Subcutaneous abdominal adipose tissue (tissue), 5 donors: ENCODE results near the gene PHYHD1.

Experiments
- H3K27ac ChIP-seq: one replicate; pipeline ENCODE4 v1.7.0; 2013; ENCODE audit warnings: low read depth, mild to moderate bottlenecking, inconsistent platforms, low read length, moderate library complexity
- H3K27me3 ChIP-seq, 5 donors: one replicate each; pipeline ENCODE4 v1.7.0; 2013; ENCODE audit warnings: low read length in 5 of 5, inconsistent platforms in 1 of 5; ENCODE audit not compliant: control insufficient read depth in 5 of 5, insufficient read depth in 4 of 5
- H3K36me3 ChIP-seq, 5 donors: one replicate each; pipeline ENCODE4 v1.7.0; 2013; ENCODE audit warnings: low read length in 5 of 5; ENCODE audit not compliant: control insufficient read depth in 5 of 5, insufficient read depth in 5 of 5
- H3K4me1 ChIP-seq, 5 donors: one replicate each; pipeline ENCODE4 v1.7.0; 2013; ENCODE audit warnings: low read length in 5 of 5, mild to moderate bottlenecking in 3 of 5, moderate library complexity in 1 of 5; ENCODE audit not compliant: control insufficient read depth in 5 of 5, insufficient read depth in 5 of 5
- H3K4me3 ChIP-seq, 5 donors: one replicate each; pipeline ENCODE4 v1.7.0; 2013; ENCODE audit warnings: low read length in 5 of 5, low read depth in 1 of 5
- H3K9ac ChIP-seq, 5 donors: one replicate each; pipeline ENCODE4 v1.7.0; 2013; ENCODE audit warnings: low read length in 5 of 5, mild to moderate bottlenecking in 4 of 5, moderate library complexity in 3 of 5
- H3K9me3 ChIP-seq, 5 donors: one replicate each; pipeline ENCODE4 v1.7.0; 2013; ENCODE audit warnings: low read length in 5 of 5; ENCODE audit not compliant: control insufficient read depth in 5 of 5
- donor health status: healthy.
- donor health status: healthy.
- donor health status: healthy.
- donor health status: healthy.
- donor health status: healthy.

Gene PHYHD1

GRCh38 chr9:128911529-128912035 lies 9.2 kb upstream of the PHYHD1 start:
- Histone ChIP-seq H3K9ac (peak overlapping the region in 2 of 5 donors; percentile 16 to 30), H3K4me3 (peak overlapping the region in 4 of 5 donors; percentile 8 to 17 (median 12)), H3K36me3 (peaks cover 0 to 57% (median 34%) of the 10 kb centered on the region in 5 donors)

GRCh38 chr9:128912270-128912853 lies 8.4 kb upstream of the PHYHD1 start:
- peak overlapping the region in 2 of 5 donors; percentile 16 to 41 for H3K9ac ChIP-seq
- H3K4me1 ChIP-seq: peaks cover 23 to 82% (median 73%) of the 10 kb centered on the region in 5 donors

More at GRCh38 chr9:128911529-128912035, 9.2 kb upstream of the PHYHD1 start:
- Histone ChIP-seq H3K9me3 (no peaks in the 10 kb centered on the region), H3K4me1 (peaks cover 21 to 77% (median 65%) of the 10 kb centered on the region in 5 donors), H3K27me3 (no peaks in the 10 kb centered on the region), H3K27ac (peak overlapping the region; percentile 83)

DNA sequence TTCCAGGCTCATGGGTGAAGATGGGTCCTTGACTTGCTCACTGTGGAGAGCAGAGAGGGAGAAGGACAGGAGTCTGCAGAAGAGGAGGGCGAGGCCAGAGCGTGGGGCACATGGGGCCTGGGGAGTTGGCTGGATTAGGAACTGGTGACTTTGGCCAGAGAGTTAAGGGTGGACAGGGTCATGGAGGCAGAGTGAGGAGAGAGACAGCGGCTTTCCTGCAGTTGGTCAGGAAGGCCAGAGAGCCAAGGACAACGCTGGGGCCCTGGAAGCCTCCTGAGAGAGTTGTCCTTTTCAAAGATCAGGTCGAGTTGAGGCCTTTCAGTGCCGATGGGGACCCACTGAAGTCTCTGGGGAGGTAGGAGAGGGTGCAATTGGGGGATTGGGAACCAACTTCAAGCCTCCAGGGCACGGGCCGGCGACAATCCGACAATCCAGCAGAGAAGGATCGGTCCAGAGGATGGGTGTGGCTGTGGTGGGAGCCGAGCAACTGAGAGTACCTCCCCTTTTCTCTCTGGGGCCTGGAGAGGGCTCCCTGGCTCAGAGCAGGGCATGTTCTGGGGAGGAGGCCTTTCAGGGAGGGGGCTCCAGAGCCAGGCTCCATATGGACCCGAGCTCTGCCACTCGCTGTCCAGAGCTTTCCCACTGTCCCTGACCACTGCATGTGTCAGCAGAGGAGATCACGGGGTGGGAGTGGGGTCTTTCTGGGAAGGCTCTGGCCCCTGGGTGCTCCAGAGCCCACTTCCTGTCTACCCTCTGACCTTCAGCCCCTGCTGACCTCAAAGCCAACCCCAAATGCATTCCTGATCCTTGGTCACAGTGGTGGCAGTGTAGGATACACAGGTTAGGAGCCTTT lies 7.5 kb upstream of the PHYHD1 start:
- Histone ChIP-seq H3K4me3 (peak overlapping the region in 2 of 5 donors; percentile 2 to 34), H3K36me3 (peaks cover 0 to 46% (median 26%) of the 10 kb centered on the region in 5 donors)

More at GRCh38 chr9:128912270-128912853, 8.4 kb upstream of the PHYHD1 start:
- H3K9me3 ChIP-seq: no peaks in the 10 kb centered on the region
- H3K27me3 ChIP-seq: no peaks in the 10 kb centered on the region
- H3K36me3 ChIP-seq: peaks cover 0 to 50% (median 30%) of the 10 kb centered on the region in 5 donors
- peak overlapping the region in 1 of 5 donors; percentile 8 for H3K4me3 ChIP-seq
- peak overlapping the region; percentile 83 for H3K27ac ChIP-seq

GRCh38 chr9:128913995-128914772 lies 6.6 kb upstream of the PHYHD1 start:
- H3K9ac ChIP-seq: peak overlapping the region in 2 of 5 donors; percentile 37 to 38
- H3K27me3 ChIP-seq: no peaks in the 10 kb centered on the region
- H3K9me3 ChIP-seq: no peaks in the 10 kb centered on the region
- H3K4me1 ChIP-seq: peaks cover 23 to 91% (median 80%) of the 10 kb centered on the region in 5 donors
- peak overlapping the region in 1 of 5 donors; percentile 17 for H3K4me3 ChIP-seq
- H3K27ac ChIP-seq: peak overlapping the region; percentile 83
- H3K36me3 ChIP-seq: peaks cover 0 to 37% (median 17%) of the 10 kb centered on the region in 5 donors

More for the DNA sequence above, 7.5 kb upstream of the PHYHD1 start:
- H3K9me3 ChIP-seq: no peaks in the 10 kb centered on the region
- H3K9ac ChIP-seq: peak overlapping the region in 3 of 5 donors; percentile 7 to 35 (median 9)
- H3K27ac ChIP-seq: peak overlapping the region; percentile 83
- no peaks in the 10 kb centered on the region for H3K27me3 ChIP-seq
- H3K4me1 ChIP-seq: peaks cover 23 to 87% (median 77%) of the 10 kb centered on the region in 5 donors

DNA sequence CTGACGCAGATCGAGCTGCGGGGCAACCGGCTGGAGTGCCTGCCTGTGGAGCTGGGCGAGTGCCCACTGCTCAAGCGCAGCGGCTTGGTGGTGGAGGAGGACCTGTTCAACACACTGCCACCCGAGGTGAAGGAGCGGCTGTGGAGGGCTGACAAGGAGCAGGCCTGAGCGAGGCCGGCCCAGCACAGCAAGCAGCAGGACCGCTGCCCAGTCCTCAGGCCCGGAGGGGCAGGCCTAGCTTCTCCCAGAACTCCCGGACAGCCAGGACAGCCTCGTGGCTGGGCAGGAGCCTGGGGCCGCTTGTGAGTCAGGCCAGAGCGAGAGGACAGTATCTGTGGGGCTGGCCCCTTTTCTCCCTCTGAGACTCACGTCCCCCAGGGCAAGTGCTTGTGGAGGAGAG lies 4.6 kb upstream of the PHYHD1 start:
- peak overlapping the region in 1 of 5 donors; percentile 12 for H3K4me3 ChIP-seq
- H3K9ac ChIP-seq: peak overlapping the region; percentile 8 to 65 (median 63)
- peaks cover 28 to 83% (median 74%) of the 10 kb centered on the region in 5 donors for H3K4me1 ChIP-seq

DNA sequence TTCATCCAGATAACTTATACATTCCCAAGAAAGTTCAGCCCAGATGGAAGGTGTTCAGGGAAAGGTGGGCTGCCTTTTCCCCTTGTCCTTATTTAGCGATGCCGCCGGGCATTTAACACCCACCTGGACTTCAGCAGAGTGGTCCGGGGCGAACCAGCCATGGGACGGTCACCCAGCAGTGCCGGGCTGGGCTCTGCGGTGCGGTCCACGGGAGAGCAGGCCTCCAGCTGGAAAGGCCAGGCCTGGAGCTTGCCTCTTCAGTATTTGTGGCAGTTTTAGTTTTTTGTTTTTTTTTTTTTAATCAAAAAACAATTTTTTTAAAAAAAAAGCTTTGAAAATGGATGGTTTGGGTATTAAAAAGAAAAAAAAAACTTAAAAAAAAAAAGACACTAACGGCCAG lies 4.0 kb upstream of the PHYHD1 start:
- Histone ChIP-seq H3K27ac (peak overlapping the region; percentile 95), H3K36me3 (peaks cover 0 to 26% (median 10%) of the 10 kb centered on the region in 5 donors), H3K9me3 (no peaks in the 10 kb centered on the region), H3K9ac (peak overlapping the region; percentile 8 to 65 (median 63)), H3K4me1 (peaks cover 28 to 82% (median 74%) of the 10 kb centered on the region in 5 donors), H3K4me3 (no peak overlapping the region), H3K27me3 (no peaks in the 10 kb centered on the region)

More for the DNA sequence above, 4.6 kb upstream of the PHYHD1 start:
- H3K9me3 ChIP-seq: no peaks in the 10 kb centered on the region
- no peaks in the 10 kb centered on the region for H3K27me3 ChIP-seq
- peak overlapping the region; percentile 95 for H3K27ac ChIP-seq
- H3K36me3 ChIP-seq: peaks cover 0 to 26% (median 10%) of the 10 kb centered on the region in 5 donors

- peak overlapping the region; percentile 95 for H3K27ac ChIP-seq
- H3K9ac ChIP-seq: peak overlapping the region in 1 of 5 donors; percentile 8
- peaks cover 0 to 26% (median 10%) of the 10 kb centered on the region in 5 donors for H3K36me3 ChIP-seq
- no peaks in the 10 kb centered on the region for H3K27me3 ChIP-seq
- no peaks in the 10 kb centered on the region for H3K9me3 ChIP-seq
- H3K4me3 ChIP-seq: no peak overlapping the region
- peaks cover 27 to 82% (median 73%) of the 10 kb centered on the region in 5 donors for H3K4me1 ChIP-seq
Measured at GRCh38 chr9:128917151-128917849, 3.5 kb upstream of the PHYHD1 start.

DNA sequence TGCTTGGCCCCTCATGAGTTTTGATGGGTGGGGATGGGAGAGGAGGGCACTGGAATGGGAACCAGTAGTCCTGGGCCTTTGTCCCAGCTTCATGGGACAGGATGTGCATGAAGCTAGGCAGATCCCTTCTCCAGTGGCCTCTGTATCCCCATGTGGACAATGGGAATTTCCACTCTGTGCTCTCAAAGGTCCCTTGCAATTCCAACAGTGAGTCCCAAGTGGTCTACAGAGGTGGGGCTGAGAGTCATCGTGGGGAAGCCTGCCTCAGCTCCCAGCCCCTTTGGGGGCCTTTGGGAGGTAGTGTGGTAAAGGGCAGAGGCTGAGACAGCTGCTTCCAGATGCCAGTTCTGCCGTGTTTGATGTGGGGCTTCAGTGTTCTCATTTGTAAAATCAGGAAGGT lies 1.9 kb upstream of the PHYHD1 start:
- peak overlapping the region in 2 of 5 donors; percentile 7 to 41 for H3K9ac ChIP-seq
- peak overlapping the region; percentile 37 for H3K27ac ChIP-seq

More for the DNA sequence above, 1.9 kb upstream of the PHYHD1 start:
- Histone ChIP-seq H3K9me3 (no peaks in the 10 kb centered on the region), H3K27me3 (no peaks in the 10 kb centered on the region), H3K4me1 (peaks cover 21 to 71% (median 67%) of the 10 kb centered on the region in 5 donors), H3K36me3 (peaks cover 0 to 26% (median 10%) of the 10 kb centered on the region in 5 donors), H3K4me3 (no peak overlapping the region)
